ENCODE data around the gene STK24.

Gene STK24

DNA sequence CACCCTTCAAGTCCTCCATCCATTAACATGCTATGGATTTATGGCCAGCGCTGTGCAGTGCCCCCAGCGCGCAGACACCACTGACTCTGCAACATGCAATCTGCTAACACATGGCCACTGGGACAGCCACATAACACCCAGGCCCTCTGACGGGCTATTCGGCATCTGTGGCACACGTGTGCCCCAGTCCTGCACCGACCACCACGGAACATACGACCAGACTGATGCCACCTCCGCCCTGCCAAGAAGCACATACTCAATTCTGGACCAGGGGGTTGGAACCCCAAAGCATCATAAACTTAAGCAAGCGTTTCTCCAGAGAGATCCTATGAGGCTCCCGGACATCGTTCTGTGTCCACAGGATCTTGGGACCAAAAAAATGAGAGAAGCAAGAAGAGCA is 9.8 kb downstream of the STK24 start:
- no peak overlapping the region for H3K4me3 ChIP-seq (ENCODE audit: low read depth, low read length)
- in situ Hi-C loops (cut with HindIII; ENCODE audit: low sequenced_read_pairs), result no loop called here
- no peak for DNase-seq (ENCODE audit: low read depth, low spot score)
- no peak for TF ChIP-seq CTCF (IDR thresholded peaks at IDR 0.05; ENCODE audit: low read depth, low read length)

GRCh38 chr13:98565726-98566565 is 11.0 kb downstream of the STK24 start:
- TF ChIP-seq CTCF (IDR thresholded peaks at IDR 0.05; ENCODE audit: low read depth, low read length), result no peak
- H3K4me3 ChIP-seq (ENCODE audit: low read depth, low read length), result no peak overlapping the region
- DNase-seq (ENCODE audit: low read depth, low spot score), result no peak
- in situ Hi-C loops (cut with HindIII; ENCODE audit: low sequenced_read_pairs), result no loop called here

- no peak for TF ChIP-seq CTCF (IDR thresholded peaks at IDR 0.05; ENCODE audit: low read depth, low read length)
- in situ Hi-C loops (cut with HindIII; ENCODE audit: low sequenced_read_pairs), result no loop called here
- no peak for DNase-seq (ENCODE audit: low read depth, low spot score)
- H3K4me3 ChIP-seq (ENCODE audit: low read depth, low read length), result no peak overlapping the region
Observed at GRCh38 chr13:98564204-98564603, 12.7 kb downstream of the STK24 start.

- TF ChIP-seq CTCF (IDR thresholded peaks at IDR 0.05; ENCODE audit: low read depth, low read length), result no peak
- DNase-seq (ENCODE audit: low read depth, low spot score), result no peak
- H3K4me3 ChIP-seq (ENCODE audit: low read depth, low read length), result no peak overlapping the region
- in situ Hi-C loops (cut with HindIII; ENCODE audit: low sequenced_read_pairs), result no loop called here
Observed at GRCh38 chr13:98563071-98563470, 13.8 kb downstream of the STK24 start.

- DNase-seq (ENCODE audit: low read depth, low spot score), result no peak
Observed at GRCh38 chr13:98559169-98559568, 17.7 kb downstream of the STK24 start.

More at GRCh38 chr13:98559169-98559568, 17.7 kb downstream of the STK24 start:
- H3K4me3 ChIP-seq (ENCODE audit: low read depth, low read length), result no peak overlapping the region
- in situ Hi-C loops (cut with HindIII; ENCODE audit: low sequenced_read_pairs), result no loop called here
- no peak for TF ChIP-seq CTCF (IDR thresholded peaks at IDR 0.05; ENCODE audit: low read depth, low read length)
